NOMO-1 treated with dmso at 0.1 percent for 144 hours (cell line): ENCODE measurements around the gene DYNC1LI1.
A peak's percentile ranks its signal among the peaks of the same experiment; 100 is the strongest.
"Not testable (repeated sequence)": the region's sequence is repeated elsewhere in the genome, so short reads cannot be mapped to it uniquely, and the experiment has no call there.

Source experiments
- DNase-seq: peaks from one replicate; lab custom pipeline; 2025; ENCODE audit not compliant: unreplicated experiment; lab: John Stamatoyannopoulos, UW

The DYNC1LI1 gene

GRCh38 chr3:32584660-32585059 is 14.0 kb upstream of the DYNC1LI1 start:
- DNase-seq = no peak

GRCh38 chr3:32583708-32584107 is 13.1 kb upstream of the DYNC1LI1 start:
- DNase-seq = no peak

- not testable (repeated sequence) for DNase-seq
Observed at GRCh38 chr3:32578669-32579068, 8.0 kb upstream of the DYNC1LI1 start.

GRCh38 chr3:32577581-32578556 is 7.2 kb upstream of the DYNC1LI1 start:
- DNase-seq = peak; percentile 81

GRCh38 chr3:32577174-32577573 is 6.5 kb upstream of the DYNC1LI1 start:
- DNase-seq = no peak

- DNase-seq = peak; percentile 52
Observed at GRCh38 chr3:32575451-32576113, 4.9 kb upstream of the DYNC1LI1 start.

GRCh38 chr3:32571192-32571485 is 481 bp upstream of the DYNC1LI1 start:
- DNase-seq = no peak

GRCh38 chr3:32569540-32570420 is 878 bp downstream of the DYNC1LI1 start:
- no peak for DNase-seq

- no peak for DNase-seq
Observed at GRCh38 chr3:32568953-32569352, 1.7 kb downstream of the DYNC1LI1 start.

GRCh38 chr3:32564195-32564594 is 6.5 kb downstream of the DYNC1LI1 start:
- no peak for DNase-seq

GRCh38 chr3:32562640-32563039 is 8.0 kb downstream of the DYNC1LI1 start:
- no peak for DNase-seq

- no peak for DNase-seq
Observed at GRCh38 chr3:32557640-32558352, 12.9 kb downstream of the DYNC1LI1 start.

- DNase-seq = no peak
Observed at GRCh38 chr3:32556332-32556731, 14.3 kb downstream of the DYNC1LI1 start.

- no peak for DNase-seq
Observed at GRCh38 chr3:32553973-32554372, 16.7 kb downstream of the DYNC1LI1 start.

GRCh38 chr3:32553459-32553858 is 17.2 kb downstream of the DYNC1LI1 start:
- DNase-seq = no peak

GRCh38 chr3:32552013-32552412 is 18.6 kb downstream of the DYNC1LI1 start:
- no peak for DNase-seq

- DNase-seq = no peak
Observed at GRCh38 chr3:32551496-32551895, 19.2 kb downstream of the DYNC1LI1 start.

GRCh38 chr3:32551087-32551486 is 19.6 kb downstream of the DYNC1LI1 start:
- no peak for DNase-seq

- DNase-seq = no peak
Observed at GRCh38 chr3:32545305-32545704, 25.4 kb downstream of the DYNC1LI1 start.

GRCh38 chr3:32544894-32545293 is 25.8 kb downstream of the DYNC1LI1 start:
- no peak for DNase-seq

- no peak for DNase-seq
Observed at GRCh38 chr3:32542807-32543206, 27.9 kb downstream of the DYNC1LI1 start.
